Measurements from ENCODE around the gene ELP5.

Gene ELP5

DNA sequence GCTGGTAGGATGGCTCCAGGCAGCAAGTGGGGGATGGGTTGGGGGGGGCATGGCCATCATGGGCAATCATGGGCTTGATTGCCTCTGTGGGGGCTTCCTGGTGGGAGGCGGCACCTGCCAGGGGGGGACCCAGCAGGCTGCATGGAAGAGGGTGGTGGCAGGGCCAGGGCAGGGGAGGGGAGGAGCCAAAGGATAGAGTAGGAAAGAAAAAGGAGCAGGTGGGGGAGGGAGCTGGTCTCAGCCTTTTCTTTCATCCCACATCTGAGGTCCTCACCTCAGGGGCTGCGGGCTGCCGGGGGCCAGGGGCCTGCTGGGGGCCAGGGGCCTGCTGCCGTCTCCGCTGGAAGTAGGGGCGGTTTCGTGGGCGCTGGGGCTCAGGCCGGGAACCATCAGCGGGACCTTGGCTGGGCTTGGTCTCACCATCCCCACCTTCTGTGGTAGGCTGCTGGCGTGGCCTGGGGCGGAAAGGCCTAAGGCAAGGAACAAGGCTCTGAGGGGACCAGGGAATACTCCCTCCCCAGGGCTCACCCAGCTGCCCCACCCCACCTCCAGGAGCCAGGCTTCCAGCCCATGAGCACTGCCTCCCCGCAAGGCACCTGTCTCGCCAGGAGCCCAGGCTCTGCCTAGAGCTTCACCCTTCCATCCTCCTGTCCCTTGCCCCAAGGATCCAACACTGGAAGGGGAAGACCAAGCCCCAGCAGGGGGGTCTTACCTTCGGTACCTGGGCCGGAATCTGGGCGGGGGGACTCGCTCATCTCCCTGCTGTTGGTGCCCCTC, 37.4 kb downstream of the ELP5 start:
- DNase-seq, result no peak

DNA sequence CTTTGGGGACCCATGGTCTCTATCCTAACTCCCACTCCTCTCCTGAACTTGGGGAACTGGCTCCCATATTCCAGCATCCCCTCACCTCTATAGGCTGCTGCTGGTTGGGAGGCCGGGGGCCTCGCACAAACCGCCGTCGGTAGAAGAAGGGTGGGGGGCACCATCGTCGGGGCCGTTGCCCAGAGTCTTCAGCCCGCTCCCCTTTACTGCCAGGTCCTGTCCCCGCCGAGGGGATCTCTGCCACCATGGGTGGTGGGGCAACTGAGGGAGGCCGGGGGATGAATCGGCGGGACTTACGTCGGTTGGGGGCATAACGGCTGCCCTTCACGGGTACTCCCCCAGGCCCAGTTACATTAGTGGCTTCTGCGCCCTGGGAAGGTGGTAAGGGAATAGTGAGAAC, 38.2 kb downstream of the ELP5 start:
- no peak for DNase-seq

DNA sequence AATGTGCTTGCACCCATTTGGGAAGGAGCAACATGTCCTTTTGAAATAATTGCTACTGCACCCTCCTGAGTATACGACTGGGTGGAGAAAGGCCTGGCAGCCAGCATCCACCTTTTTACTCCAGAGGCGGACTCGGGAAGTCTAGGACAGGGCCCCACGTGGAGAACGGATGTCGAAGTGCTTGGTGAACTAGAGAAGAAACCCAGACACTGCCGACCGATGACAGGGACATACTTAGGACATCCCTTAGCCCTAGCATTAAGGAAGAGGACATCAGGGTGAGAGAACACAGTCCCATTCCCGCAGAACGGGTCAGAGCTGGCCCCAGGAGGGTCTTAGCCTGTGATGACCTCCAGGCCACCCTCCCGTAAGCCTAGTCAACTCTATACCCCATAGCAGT, 38.7 kb downstream of the ELP5 start:
- no peak for DNase-seq

DNA sequence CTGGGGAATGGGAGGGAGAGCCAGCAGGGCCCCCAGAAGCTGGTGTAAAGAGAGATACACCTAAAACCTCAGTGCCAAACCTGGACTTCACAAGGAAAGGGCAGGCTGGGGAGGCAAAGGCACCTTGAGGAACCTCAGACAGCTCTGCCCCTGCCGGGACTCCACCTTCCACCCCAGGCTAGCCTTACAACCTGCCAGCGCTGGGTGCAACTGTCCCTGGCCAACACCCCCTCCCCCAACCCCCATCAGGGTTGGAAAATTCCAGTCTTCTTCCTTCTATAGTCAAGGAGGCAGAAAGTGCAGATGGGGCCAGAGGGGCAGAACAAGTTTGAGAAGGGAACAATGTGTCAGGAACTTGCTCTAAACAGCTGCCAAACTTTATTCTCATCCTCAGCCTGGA, 40.2 kb downstream of the ELP5 start:
- no peak for DNase-seq

DNA sequence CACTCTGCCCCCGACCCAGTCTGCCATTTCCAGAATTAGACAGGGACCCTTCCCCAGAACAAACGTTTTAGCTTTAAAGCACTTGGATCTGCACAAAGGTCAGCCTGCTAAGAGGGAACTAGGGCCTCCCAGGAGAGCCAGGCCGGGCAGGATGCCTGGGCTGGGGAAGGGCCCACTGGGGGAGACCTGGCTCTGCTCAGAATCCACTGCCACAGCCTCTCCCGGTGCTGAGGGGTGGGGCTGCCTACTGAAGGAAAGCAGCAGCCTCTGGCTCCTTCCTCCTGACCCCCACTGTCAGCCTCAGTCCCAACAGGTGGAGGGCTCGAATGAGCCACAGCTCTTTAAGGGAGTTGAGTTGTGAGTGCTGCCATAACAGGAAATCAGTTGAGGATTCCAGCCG, 40.7 kb downstream of the ELP5 start:
- DNase-seq, result no peak

DNA sequence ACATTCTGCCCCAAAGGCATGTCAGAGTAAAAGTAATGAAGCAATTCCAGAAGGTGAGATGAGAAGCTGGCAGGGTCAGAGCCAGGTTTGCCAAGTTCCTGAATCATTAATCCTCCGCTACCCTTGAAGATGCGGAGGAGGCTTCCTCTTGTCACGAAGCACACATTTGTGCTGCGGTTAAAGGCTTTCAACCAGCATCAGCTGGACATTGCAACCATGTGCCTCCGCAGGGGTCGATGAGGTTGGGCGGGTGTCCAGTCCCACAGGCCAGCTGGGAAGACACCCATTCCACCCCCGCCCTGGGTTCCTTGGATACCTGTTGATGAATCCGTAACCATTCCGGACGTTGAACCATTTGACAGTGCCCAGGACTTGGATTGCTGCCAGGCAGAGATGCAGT, 41.1 kb downstream of the ELP5 start:
- no peak for DNase-seq

DNA sequence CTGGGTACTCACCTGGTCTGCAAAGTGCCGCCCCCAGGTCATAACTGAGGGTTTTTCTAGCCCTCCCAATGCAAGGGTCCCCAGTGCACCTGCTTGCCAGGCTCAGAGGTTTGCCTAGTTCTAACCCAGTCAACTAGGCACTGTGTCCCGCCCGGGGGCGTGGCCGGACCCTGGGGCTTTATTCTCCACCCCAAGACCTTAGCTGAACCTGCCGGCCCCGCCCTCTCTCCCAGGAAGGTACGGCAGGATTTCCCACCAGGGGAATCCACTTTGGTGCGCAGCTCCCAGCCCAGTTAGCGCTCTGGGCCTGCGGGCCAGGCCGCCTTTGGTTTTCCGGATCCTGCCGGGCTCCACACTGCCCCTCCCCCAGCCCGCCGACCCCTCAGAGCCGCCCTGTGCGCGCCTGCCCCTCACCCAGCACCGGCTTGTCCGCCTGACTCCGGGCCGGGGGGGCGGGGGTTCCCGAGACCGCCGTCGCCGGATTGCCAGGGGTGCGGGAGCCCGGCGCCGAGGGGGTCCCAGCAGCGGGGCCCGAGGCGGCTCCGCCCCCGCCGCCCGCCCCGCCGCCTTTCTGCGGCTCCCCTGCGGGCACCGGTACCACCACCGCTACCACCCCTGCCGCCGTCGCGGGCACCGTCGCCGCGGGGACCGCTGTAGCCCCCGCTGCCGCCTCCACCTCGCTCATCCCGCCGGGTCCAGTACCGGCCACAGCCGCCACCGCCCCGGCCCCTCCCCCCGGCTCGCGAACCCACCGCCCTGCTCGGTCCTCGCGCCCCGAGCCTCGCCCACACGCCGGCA, 42.0 kb downstream of the ELP5 start:
- DNase-seq, result no peak

DNA sequence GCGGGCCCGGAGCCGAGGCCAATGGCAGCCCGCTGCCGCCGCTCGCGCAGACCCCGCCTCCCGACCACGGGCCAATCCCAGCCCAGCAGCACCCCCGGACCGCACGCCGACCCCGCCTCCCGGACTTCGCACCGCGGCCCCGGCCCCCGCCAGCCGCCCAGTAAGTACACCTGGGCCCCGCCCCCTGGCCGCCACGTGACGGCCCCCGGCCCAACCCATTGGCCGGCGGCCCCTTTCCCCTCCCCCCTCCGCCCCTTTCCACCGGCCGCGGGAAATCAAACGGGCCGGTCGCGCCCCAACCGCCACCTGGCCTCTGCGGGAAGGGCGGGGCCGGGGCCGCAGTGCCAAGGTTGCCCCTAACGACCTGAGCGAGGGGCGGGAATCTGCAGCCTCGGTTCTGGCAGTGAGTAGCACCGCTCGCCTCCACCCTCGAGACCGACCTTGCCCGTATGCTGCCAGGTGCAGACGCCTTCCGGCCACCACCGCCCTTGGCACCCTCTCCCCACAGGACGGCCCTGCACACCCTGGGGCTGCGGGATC, 42.7 kb downstream of the ELP5 start, which contains the start of gene YBX2:
Gene YBX2 (minus strand): TSS at position 26 of the 540 bp plus-strand sequence. CDS start 139 bp downstream, outside the sequence.
- peak; percentile 61 for DNase-seq

DNA sequence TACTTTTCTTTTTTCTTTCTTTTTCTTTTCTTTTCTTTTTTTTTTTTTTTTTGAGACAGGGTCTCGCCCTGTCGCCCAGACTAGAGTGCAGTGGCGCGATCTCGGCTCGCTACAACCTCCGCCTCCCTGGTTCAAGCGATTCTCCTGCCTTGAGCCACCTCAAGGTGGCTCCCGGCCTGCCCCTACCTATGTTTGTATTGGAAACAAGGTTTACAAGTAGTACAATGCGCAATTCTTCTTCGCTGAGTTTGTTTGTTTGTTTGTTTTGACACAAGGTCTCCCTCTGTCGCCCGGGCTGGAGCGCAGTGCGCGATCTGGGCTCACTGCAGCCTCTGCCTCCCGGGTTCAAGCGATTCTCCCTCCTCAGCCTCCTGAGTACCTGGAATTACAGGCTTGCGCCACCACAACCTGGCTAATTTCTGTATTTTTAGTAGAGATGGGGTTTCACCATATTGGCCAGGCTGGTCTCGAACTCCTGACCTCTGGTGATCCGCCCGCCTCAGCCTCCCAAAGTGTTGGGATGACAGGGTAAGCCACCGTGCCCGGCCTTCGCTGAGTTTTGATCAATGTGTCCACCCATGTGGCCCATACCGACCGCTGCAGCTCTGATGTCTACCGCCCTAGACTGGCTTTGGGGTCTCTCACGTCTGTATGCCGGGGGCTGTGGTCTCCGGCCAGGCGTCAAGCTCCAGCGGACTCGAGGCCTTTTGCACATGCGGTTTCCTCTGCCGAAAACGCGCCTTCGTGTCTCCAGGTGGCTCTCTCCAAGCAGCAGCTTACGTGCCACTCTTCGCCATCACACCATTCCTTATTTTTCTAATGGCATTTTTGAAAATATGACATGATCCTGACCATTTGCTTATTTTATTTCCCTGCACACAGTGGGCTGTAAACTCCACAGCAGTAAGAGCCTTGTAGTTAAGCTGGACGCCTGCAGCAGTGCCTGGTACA, 43.5 kb downstream of the ELP5 start:
- no peak for DNase-seq

DNA sequence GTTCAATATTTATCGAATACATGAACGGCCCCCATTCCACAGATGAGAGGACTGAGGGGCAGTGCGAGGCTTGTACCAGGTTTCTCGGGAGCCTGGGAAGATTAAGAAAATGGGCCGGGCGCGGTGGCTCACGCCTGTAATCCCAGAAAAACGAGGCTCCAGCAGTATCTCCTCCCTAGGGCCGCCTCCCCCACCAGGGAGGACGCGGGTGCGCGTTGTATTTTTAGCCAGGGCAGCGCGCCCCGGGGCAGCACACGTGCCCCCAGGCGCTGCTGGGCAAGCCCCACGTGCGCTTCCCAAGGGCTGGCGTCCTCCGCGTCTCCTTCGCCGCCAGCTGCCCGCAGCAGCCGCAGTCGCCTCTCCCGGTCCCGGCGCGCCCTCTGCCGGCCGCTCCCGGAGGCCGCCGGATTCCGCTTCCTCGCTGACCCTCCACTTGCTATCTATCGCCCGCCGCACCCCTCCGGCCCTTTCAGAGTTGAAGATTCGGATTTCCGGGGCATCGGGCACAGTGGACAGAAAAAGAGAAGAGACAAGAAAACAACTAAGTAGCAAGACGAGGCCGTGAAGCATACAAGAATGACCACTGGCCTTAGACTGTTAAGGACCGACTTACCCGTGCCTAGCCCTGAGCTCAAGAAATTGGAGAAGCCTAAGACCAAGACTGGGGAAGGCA, 44.3 kb downstream of the ELP5 start:
- peak; percentile 88 for DNase-seq

DNA sequence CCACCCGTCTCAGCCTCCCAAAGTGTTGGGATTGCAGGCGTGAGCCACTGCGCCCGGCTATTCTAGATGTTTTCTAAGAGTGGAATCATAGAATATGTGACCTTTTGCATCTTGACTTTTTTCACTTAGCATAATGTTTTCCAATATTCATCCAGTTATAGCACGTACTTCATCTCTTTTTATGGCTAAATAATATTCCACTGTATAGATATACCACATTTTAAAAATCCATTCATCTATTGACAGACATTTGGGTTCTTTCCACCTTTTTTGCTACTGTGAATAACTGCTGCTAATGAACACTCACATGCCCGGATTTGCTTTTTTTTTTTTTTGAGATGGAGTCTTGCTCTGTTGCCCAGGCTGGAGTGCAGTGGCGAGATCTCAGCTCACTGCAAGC, 52.2 kb downstream of the ELP5 start:
- no peak for DNase-seq

DNA sequence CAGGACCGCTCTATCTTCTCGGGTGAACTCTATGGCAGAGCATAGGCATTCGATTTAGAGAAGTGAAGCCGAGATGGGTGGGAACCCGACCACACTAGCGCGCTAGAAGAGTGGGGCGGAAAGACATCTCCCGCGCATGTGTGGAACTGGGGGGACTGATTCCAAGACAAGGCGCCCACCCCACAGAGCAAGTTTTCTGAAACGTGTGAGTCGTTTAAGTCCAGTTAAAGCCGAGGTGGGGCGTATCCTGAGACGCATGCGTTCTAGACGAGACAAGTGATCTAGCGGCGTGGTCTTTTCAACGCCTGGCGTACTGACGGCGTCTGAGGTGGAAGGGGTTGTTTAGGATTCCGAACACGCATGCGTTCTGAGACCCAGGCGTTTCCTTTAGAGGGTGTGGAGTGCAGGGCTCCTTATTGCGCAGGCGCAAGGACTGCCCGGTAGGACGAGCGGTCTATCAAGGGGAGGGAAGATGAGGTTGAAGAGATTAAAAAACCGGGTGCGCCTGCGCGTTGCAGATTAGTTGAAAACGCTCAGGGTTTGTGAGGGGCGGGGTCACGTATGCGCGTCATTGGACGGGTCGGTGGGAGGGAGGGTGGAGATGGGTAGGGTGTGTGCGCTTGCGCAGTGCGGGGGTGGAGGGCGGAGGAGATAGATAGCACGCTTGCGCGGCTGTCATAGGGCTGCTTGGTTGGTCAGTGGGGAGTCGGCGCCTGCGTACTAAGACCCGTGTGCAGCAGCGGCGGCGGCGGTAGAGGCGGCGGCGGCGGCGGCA, 55.1 kb downstream of the ELP5 start, which contains the start of gene EIF5A:
Gene EIF5A (plus strand): TSS at position 718 of the 775 bp plus-strand sequence. CDS start 2,008 bp downstream, outside the sequence.
- peak; percentile 100 for DNase-seq

DNA sequence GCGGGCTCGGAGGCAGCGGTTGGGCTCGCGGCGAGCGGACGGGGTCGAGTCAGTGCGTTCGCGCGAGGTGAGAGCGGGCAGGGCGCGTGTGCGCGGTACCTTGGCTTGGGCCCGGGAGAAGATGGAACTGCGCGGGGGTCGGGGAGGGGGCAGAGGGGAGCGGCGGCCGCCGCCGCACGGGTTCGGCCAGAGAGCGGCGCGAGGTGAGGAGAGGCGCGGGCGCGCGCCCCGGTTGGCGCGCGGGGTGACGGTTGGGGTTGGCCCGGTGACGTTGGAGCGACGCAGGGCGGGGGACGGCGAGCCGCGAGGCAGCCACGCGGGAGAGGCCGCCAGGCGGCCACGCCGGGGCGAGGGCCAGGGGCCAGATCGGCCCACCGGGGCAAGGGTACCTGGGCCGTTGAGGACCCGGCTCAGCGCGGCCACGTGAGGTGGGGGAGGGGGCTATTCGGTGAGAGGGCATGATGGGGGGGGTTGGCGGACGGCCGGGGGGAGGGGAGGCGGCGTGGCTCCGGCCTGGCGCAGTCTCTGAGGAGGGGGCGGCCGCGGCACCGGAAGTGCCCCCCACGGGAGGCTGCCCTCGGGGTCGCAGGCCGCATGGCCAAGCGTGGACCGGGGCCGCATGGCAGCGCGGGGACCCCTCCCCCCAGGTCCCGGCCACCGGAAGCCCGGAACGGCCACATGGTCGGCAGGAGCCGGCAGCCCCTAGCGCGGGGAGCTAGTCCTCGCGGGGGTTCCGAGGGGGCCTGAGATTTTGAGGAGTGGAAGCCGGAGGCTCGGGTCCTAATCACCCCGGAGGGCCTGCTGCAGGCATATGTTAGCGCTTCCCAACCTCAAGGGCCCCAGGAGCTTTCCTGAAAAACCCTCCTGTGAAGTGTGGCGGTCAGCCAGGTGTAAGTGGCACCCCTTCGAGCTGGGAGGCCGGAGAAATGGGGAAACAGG, 55.9 kb downstream of the ELP5 start:
- peak; percentile 58 for DNase-seq

DNA sequence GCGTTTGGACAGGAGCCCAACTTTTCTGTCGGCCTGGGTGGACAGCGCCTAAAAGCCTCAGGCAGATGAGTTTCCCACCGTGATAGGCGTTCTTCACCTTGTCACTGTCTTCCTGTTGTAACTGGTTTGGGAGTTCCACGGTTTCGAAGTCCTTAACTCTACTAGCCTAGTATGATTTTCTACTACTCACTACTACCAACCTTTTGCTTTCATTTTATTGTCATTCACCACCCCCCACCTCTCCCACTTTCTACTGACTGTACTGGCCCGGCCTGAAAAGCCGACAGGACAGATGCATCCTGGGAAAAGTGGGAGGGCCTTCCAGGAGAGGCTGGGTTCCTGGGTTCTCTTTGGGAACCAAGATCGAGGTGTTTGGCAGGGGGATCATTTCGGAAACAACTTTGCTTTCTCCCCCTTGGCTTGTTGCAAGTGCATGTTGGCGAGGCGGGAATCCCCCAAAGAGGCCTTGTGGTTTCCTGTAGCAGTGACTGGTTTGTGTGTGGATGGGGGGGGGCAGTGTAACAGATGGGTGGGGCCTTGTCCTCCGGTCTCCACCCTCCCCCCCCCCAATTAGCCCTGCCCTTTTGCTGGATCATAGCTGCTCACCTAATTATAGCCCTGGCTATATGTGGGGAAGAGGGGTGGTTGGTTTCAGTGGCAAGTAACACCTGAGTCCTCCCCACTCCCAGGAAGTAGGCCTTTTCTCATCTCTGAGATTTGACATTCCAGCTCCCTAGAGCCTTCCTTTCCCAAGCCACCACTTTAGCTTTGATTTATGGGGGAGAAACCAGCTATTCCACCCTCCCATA, 56.8 kb downstream of the ELP5 start:
- DNase-seq, result peak; percentile 87

Data from femur (tissue), 1 donor.